COLO829 (cell line): ENCODE data around the gene WNT9A.

ENCODE experiments used
- DNase-seq: peaks from one replicate; pipeline ENCODE4 v3.0.0; 2012; ENCODE audit warnings: low spot score

Gene WNT9A

DNA sequence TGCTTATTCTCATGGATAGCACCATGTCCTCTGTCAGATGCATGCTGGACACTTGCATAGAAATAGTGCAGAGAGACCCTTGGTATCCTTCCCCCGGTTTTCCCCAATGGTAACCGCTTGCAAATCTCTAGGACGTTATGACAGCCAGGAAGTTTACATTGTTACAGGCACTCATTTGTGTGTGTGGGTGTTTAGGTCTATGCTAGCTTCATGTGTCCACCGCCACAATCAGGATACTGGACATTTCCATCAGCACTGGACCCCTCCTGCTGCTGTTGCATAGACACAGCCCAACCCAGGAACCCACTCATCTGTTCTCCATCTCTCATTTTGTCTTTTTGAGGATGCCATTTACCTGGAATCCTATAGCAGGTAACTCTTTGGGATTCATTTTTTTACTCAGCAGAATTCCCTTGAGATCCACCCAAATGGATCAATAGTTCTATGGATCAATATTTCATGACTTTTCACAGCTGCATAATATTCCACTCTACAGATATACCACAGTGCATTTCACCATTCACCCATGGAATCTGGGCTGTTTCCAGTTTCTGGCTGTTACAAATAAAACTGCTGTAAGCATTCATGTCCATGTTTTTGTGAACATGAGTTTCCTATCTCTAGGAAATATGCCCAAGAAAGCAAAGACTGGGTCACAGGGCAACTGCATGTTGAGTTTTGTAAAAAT, 6.6 kb upstream of the WNT9A start:
- no peak for DNase-seq

DNA sequence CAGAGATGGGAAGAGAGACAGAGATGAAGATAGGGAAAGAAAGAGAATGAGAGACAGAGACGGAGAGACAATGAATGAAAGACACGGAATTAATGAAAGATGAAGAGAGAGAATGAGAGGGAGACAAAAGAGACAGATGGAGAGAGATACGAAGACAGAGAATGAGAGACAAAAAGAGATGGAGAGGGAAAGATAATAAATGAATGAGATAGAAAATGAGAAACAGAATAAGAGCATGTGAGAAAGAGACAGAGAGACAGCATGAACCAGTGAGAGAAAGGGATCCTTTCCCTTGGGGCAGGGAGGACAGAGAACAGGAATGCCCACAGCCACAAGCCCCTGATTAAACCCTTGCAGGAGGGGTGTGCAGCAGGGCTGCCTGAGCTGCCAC, 5.3 kb upstream of the WNT9A start:
- no peak for DNase-seq

DNA sequence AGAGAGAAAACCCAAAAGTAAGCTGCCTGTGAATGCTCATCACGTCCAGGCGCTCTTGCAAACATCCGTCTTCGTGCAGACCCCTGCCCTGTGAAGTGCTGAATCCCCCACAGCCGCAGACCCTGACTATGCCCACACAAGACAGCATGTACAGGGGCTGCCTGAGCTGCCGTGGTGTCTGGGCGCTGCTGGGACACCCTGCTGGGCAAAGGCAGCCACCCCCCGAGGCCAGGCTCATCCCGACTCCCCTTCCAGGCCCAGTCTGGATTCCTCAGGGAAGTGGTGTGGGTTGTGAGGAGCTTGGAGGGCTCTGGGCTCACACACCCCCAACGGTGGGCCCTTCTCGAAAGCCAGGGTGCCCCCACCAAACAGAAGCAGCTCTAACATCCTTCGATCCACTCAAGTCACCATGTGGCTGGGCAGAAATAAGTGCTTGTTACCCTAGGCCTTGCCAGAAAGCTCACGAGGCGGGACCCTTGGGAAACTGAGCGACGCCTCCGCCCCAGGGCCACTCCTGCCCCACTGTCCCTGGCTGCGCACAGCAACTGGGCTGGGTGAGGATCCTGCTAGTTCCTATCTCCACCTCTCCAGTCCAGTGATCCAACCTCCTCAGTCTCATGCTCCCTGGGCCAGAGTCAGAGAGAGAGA, 4.8 kb upstream of the WNT9A start:
- DNase-seq: no peak

DNA sequence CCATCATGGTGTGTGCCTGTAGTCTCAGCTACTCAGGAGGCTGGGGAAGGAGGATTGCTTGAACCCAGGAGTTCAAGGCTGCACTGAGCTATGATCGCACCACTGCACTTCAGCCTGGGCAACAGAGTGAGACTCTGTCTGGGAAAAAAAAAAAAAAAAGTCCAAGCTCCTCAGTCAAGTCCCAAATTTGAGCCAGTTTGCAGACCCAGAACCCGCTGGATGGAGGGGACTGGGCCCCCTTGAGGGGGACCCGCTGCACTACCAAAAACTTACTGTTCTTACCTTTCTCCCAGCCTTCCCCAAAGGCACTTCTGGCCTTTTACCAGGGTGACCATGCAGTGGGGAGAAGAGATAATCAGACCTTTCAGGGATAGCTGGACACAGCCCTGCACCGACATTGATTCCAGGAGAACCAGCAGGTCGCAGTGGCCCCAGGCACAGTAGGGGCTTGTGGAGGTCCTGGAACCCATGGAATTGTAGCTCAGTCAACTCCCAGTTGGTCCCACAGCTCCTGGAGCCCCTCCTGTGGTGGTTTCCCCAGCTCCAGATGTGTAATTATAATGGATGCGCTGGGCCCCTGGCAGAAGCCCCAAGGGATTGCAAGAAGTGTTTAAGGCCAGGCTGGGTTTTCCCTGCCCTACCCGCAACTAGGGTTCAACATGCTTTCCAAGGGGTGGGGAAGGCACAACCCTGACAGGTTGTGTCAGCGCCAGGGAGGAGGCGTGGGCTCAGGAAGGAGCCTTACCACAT, 4.1 kb upstream of the WNT9A start:
- DNase-seq: no peak

DNA sequence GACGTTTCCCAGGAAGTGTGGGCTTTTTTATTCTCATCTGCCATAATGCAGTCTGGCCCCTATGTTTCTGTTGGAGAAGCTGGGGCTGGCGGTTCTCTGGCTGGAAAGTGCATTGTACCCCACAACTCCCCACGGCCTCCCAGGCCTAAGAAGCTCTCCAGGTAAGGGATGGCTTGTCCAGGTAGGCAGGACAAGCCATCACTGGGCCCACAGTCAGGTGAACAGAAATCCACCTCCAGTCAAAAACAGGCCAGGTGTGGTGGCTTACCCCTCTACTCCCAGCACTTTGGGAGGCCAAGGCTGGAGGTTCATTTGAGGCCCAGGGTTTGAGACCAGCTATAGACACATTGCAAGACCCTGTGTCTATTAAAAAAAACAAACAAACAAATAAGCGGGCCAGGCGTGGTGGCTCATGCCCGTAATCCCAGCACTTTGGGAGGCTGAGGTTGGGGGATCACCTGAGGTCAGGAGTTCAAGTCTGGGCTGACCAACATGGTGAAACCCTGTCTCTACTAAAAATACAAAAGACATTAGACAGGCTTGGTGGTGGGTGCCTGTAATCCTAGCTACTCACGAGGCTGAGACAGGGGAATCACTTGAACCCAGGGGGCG, 3.1 kb upstream of the WNT9A start:
- no peak for DNase-seq

DNA sequence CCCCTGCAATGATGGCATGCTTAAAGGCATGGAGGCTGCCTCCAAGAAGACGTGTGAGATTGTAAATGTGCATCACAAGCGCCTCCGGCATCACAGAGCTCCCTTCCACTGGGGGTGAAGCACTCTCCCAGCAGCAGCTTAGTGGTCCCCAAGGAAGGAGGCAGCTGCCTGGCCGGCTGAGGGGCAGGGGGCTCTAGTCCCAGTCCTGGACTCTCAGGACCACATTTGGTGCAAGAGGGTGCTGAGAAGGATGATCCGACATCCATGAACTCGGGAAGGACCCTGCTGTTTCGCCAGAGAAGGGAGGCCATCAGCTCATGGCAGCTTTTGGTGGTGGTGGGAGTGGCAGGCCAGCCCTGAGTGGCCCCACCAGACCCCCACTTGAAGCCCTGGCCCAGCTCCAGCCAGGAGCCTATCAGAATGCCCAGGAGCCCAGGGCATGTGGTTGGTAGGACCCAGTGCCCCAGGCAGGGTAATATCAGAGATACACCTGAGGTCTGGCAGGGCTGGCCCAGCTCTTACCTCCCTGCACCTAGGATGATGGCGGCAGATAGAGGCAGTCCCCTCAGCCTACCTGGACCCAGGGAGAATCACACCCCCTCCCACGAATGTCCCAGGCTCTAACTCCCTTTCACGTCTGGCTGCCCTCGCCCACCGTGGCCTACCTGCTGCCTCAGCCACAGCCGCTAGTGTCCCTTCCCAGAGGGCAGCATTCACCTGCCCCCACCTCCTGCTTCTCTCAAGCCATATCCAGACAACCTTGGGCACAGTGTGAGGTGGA, 2.4 kb upstream of the WNT9A start:
- no peak for DNase-seq

DNA sequence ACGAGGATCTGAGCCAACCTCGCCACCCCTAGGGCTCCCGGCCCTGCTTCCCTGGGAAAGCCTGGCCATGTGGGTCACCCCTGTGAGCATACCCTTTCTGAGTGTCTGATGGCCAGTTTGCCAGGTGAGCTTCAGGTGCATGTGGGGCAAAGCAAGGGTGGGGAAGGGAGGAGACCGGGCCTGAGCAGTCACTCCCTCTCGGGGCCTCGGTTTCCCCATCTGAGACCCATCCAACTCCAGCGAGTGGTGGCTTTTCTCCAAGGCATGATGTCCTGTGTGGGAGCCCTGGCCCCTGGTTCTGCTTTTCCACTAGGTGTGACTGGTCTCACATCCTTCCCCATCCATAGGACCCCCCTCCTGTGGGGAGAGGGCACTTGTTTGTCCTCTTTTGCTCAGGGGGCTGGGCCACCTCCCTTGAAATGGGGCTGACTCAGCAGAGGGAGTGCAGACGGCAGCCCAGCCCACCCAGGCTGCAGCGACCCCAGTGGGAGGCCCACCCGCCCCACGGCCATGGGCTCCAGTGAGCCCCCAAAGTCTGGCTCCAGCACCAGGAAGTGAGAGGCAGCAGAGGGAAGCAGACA, 1.7 kb upstream of the WNT9A start:
- no peak for DNase-seq

DNA sequence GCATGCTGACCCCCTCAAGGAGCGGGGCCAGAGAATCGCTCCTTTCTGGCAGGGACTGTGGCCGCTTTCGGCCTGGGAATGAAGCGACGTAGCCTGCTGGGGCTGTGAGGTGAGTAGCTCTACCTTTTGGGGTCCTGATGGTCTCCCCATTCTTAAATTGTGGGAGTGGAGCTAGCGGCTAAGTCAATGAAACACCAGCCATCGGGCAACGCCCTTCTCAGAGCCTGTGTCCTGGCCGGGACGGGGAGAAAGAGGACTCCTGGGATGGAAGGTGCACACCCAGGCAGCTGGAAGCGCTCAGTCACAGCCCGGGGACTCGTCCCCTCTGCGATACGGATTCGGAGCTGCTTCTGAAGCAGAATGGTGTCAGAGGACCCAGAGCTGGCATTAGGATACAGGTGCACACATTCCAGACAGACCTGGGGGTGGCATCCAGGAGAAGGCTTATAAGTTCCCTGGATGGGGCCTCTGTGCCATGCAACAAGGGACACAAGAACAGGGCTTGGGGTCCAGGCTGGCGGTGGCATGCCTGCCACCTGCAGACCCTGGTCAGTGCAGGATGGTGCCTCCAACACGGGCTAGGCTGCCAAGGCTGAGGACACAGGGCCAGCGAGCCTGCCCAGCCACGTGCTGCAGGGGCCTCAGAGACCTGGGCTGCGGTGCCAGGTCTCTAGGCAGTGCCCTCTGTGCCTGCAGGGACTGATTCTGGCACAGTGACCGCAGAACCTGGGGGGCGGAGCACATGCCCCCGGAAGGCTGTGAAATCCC, 945 bp upstream of the WNT9A start:
- DNase-seq: no peak

DNA sequence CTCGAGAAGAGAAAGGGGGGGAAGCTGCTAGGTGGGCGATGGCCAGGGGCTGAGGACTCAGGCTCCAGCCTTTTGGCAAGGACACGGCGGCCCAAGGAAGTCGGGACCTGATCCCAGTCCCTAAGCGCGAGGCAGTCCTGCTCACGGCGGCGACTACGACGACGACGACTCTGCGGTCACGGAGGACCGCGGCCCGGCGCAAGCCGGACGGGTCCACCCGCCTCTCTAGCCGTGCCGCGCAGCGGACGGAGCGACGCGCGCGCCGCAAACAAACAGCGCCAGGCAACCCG, 401 bp downstream of the WNT9A start:
- DNase-seq: no peak

DNA sequence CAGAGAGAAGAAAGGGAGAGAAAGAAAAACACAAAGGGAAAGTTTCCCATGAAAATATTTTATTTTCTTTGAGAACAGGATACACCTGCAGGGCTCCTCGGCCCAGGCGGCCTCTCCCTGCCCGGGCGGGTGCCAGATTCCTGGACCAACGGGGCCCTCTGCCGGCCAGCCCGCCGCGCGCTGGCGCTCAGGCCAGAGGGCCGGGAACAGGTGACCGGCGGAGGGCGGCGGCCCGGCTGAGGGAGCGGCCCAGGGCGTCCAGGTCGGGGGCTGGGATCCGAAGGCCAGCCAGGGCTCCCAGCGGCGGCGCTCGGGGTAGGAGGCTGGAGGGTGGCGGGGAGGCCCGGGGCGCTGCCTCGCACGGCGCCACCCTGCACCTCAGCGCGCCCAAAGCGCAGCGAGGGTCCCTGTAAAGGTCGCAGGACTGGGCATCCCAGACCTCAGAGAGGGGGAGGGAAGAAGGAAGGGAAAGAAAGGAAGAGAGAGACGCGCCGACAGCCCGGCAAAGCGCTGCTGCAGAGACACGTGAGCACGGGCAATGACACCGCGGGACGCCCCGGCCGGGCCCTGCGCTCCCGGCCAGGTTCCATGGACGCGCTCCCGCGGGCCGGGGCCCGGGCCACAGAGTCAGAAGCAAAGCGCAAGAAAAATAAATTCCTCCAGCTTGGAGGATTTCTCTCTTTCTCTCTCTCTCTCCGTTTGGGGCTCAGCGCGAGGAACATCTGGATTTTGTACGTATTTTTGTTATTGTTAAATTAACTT, 927 bp downstream of the WNT9A start:
- peak; percentile 63 for DNase-seq

DNA sequence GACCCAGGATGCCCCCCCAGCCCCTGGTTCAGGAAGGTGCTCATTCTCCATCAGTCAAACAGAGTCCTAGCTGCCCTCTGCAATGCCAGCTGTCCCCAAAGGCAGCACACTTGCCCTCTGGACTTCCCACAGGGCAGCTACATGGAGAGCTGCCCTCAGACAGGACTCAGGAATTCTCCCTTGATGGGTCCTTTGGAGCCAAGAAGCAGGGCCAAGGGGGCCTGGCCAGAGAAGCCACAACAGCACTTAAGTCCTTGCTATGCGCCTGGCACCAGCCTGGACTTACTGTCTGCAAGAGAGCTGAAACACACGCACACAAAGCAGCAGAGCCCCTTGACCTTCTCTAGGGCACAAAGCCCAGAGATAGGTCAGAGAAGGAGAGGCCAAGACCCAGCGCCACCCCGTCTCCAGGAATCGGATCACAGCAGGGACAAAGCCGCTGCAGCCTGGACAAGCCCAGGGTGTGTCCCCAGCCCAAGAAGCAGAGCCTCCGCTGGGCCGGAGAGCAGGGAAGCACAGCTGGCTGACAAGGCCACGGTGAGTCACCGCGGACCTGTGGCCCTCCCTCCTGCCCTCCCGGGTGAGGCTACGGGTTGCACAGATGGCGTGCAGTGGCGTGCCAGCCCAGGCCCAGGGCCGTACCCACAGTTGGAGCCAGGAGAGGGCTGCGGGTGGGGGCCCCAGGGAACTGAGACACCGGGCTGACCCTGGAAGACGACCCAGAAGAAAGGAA, 1.7 kb downstream of the WNT9A start:
- no peak for DNase-seq

DNA sequence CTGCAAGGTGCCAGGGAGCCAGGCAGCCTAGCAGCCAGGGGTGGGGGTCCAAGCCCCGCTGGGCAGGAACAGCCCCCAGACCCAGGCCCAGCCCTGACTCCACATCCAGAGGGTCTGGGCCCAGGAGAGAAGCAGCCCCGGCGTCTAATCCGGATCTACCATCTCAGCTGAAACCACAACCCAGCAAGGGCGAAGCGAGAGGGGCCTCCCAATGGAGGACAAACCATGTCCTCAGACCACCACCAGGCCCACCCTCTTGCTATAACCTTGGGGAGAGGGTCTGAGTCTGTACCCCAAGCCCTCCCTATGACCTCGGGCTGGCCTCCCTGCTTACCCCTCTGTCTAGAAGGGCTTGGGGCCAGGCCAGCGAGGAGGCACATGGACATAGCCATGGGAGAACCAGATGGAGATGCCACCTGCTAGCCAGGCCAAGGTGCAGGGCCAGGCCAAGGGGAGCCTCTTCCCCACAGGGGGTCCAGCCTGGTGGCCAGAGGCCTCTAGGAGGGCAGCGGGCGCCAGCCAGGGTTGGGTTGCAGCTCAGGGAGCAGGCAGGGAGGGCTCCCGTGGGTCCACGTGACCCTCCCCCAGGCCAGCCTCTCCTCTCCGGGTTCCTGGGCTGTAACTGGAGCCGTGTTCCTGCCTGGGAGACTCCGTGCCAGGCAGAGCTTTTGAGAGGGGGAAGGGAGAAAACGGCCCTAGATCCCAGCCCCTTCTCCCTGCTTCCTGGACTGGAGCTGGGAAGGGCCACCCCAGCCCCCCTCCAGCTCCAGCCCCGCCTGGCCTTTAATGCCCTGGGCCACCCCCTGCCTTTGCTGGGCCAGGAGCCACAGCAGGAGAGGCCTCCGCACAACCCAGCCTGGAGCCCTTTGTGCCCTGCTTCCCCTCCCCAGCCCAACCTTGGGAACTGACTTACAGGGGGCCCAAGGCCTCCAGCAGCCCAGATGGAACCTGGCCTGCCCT, 2.5 kb downstream of the WNT9A start:
- no peak for DNase-seq

DNA sequence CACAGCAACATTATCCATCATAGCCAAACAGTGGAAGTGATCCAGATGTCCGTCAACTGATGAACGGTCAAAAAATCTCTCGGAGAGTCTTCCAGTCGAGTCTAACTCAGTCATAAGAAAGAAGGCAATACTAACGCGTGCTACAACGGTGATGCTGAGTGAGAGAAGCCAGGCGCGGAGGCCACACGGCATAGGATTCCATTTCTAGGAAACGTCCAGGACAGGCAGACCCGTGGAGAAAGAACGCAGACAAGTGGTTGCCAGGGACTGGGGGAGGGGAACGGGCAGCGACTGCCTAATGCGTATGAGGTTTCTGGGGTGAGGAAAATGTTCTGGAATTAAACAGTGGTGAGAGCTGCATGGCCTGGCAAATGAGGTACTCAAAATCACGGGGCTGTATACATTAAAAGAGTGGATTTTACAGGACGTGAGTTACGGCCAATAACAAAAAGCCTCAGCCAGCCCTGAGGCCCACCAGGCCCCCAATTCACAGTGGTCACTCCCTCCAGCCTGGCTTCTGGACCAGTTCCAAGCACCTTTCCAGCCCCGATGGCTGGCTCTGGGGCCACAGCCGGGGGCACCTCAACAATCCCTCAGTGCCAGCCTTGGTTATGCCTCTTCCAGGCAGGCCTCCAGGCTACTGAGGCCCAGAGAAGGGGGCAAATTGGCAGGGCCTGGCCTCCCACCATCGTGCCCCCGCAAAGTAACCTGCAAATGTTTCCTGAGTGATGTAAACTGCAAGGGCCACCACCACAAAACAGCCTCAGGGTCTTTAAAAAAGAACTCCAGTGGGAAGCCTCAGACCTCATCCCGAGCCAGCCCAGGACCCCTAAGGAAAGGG, 3.4 kb downstream of the WNT9A start:
- no peak for DNase-seq

DNA sequence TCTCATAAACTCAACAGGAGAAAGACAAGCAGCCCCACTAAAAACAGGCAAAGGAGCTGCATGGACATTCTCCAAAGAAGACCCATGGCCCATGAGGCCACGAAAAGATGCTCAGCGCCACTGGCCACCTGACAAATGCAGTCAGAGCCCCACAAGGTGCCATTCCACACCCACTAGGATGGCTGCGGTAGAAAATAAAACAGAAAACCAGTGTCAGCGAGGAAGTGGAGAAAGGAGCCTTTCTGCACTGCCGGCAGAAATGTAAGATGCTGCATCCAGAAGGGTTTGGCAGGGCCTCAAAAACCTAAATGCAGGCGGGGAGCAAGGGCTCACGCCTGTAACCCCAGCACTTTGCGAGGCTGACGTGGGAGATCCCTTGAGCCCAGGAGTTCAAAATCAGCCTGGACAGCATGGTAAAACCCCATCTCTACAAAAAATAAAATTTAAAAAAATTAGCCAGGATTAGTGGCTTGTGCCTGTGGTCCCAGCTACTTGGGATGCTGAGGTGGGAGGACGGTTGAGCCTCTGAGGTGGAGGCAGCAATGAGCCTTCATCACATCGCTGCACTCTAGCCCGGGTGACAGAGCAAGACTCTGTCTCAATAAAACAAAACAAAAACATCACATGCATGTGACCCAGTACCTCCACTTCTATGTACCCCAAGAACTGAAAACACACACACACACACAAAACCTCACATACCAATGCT, 4.2 kb downstream of the WNT9A start:
- DNase-seq: no peak

DNA sequence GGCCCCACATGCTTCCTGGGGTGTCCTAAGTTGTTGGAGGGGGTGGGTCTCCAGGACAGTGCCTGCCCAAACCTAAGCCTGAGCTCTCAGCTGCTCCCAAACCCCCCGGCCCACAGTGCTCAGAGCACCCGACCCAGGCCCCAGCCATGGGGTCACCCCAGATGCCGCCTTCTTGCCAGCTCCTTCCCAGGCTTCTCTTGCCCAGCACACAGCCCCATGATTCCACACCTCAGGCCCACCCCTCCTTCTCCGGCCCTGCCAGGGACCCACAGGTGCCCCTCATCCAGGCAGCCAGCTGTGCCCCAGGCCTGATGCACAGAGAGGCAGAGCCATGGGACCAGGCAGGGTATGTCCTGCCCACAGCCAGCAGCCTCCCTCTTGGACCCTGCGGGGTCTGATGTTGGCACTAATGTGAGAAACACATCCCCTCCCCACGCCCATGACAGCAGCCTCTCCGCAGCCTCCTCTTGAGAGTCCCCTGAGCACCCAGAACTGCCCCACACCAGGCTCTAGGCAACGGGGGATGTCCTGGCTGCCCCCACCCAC, 4.9 kb downstream of the WNT9A start:
- no peak for DNase-seq

DNA sequence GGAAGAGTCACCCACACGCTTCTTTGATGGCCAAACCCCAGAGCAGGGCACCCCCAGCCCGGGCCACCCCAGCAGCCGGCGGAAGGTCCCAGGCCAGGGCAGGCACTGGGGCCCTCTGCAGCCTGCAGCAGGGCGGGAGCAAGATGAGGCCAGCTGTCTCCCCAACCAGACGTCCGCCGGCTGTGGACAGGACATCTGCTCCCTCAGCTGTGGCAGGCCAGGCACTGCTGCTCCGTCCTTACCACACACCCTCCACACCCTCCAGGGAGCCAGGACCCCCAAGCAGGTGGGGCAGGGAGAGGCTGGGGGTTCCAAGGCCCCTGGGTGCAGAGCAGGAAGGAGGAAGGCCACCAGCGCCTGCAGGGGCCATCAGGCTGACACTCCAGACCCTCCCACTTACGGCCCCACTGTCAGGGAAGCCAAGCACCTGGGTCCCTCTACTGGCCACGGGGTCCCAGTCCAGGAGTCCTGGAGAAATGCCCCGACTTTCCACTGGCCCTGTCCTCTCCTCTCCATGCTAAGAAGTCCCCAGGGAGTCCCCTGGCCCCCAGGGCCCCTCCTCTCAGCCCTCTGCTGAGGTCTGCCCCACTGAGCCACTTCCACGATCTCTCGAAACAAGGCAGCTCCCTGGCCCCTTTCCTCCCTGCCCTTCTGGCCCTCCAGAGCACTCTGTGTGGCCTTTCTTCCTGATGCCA, 5.6 kb downstream of the WNT9A start:
- no peak for DNase-seq
